ENCODE results near the gene OSBPL6.

OSBPL6 gene

DNA sequence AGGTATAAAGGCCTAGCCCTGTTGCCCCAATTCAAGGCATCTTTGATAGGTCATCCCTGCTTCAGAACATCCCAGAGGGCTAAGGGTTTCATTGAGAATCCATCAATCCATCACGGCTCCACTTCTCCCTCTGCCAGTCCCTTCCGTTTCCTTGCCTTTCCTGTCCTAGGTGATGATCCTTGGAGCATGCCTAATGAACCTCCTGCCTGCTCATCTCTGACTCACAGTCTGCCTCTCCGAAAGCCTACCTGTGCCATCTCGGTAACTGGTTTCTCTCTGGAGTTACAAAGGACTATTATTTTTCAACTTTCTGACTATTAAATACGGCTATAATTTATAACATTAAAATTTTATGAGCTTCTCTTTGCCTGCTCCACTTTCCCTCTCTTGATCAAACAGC, 36.7 kb upstream of the OSBPL6 start:
- no peak for DNase-seq (ENCODE audit: low read depth)
- no peak overlapping the region for H3K4me3 ChIP-seq (ENCODE audit: low read depth, low read length)
- no peak for TF ChIP-seq MAX (IDR thresholded peaks at IDR 0.05; ENCODE audit: low read depth, low read length)
- TF ChIP-seq MYC (IDR thresholded peaks at IDR 0.05; ENCODE audit: low read depth, low read length), result no peak
- TF ChIP-seq POLR2A (IDR thresholded peaks at IDR 0.05; ENCODE audit: extremely low read depth, insufficient read length), result no peak
- TF ChIP-seq, protein P1, sequence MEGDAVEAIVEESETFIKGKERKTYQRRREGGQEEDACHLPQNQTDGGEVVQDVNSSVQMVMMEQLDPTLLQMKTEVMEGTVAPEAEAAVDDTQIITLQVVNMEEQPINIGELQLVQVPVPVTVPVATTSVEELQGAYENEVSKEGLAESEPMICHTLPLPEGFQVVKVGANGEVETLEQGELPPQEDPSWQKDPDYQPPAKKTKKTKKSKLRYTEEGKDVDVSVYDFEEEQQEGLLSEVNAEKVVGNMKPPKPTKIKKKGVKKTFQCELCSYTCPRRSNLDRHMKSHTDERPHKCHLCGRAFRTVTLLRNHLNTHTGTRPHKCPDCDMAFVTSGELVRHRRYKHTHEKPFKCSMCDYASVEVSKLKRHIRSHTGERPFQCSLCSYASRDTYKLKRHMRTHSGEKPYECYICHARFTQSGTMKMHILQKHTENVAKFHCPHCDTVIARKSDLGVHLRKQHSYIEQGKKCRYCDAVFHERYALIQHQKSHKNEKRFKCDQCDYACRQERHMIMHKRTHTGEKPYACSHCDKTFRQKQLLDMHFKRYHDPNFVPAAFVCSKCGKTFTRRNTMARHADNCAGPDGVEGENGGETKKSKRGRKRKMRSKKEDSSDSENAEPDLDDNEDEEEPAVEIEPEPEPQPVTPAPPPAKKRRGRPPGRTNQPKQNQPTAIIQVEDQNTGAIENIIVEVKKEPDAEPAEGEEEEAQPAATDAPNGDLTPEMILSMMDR (IDR thresholded peaks at IDR 0.05; ENCODE audit: low read depth, low read length), result no peak

DNA sequence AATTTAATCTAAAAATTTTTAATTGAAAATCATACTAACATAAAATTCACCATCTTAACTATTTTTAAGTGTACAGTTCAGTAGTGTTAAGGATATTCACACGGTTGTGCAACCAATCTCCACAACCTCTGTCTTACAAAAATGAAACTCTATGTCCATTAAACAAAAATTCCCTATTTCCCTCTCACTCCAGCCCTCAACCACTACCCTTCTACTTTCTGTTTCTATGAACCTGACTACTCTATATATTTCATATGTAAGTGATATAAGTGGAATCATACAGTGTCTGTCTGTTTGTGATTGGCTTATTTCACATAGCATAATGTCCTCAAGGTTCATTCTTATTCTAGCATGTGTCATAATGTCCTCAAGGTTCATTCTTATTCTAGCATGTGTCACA, 34.3 kb upstream of the OSBPL6 start:
- no peak for DNase-seq (ENCODE audit: low read depth)
- TF ChIP-seq MYC (IDR thresholded peaks at IDR 0.05; ENCODE audit: low read depth, low read length) (no peak), POLR2A (IDR thresholded peaks at IDR 0.05; ENCODE audit: extremely low read depth, insufficient read length) (no peak), MAX (IDR thresholded peaks at IDR 0.05; ENCODE audit: low read depth, low read length) (no peak)
- TF ChIP-seq, protein P1 (IDR thresholded peaks at IDR 0.05; ENCODE audit: low read depth, low read length), result no peak

GRCh38 chr2:178160601-178161000, 33.7 kb upstream of the OSBPL6 start:
- H3K4me3 ChIP-seq (ENCODE audit: low read depth, low read length), result no peak overlapping the region
- DNase-seq (ENCODE audit: low read depth), result no peak
- TF ChIP-seq MAX (IDR thresholded peaks at IDR 0.05; ENCODE audit: low read depth, low read length) (no peak), POLR2A (IDR thresholded peaks at IDR 0.05; ENCODE audit: extremely low read depth, insufficient read length) (no peak), MYC (IDR thresholded peaks at IDR 0.05; ENCODE audit: low read depth, low read length) (no peak)
- TF ChIP-seq, protein P1 (IDR thresholded peaks at IDR 0.05; ENCODE audit: low read depth, low read length), result no peak

More for the DNA sequence above, 34.3 kb upstream of the OSBPL6 start:
- no peak overlapping the region for H3K4me3 ChIP-seq (ENCODE audit: low read depth, low read length)

DNA sequence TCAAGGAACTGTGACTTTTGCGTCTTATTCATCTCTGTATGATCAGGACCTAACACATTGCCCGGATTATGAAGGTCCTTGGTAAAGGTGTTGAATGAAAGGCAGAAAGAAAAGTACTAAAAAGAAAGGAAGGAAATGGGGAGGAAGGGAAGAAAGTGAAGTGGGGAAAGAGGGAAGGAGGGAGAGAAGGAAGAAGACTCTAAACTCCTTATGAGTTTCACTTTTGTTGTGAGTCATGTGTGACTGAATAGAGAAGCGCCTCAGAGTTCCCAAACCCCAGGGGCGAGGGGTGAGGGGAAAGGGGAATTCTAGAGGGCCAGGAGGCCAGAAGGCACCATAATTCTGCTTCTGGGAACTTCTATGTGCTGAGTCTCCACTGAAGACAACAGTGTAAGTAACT, 30.9 kb upstream of the OSBPL6 start:
- TF ChIP-seq MYC (IDR thresholded peaks at IDR 0.05; ENCODE audit: low read depth, low read length) (no peak), MAX (IDR thresholded peaks at IDR 0.05; ENCODE audit: low read depth, low read length) (no peak), POLR2A (IDR thresholded peaks at IDR 0.05; ENCODE audit: extremely low read depth, insufficient read length) (no peak)
- TF ChIP-seq, protein P1 (IDR thresholded peaks at IDR 0.05; ENCODE audit: low read depth, low read length), result no peak
- DNase-seq (ENCODE audit: low read depth), result no peak
- no peak overlapping the region for H3K4me3 ChIP-seq (ENCODE audit: low read depth, low read length)

- H3K4me3 ChIP-seq (ENCODE audit: low read depth, low read length), result no peak overlapping the region
- TF ChIP-seq MAX (IDR thresholded peaks at IDR 0.05; ENCODE audit: low read depth, low read length) (no peak), MYC (IDR thresholded peaks at IDR 0.05; ENCODE audit: low read depth, low read length) (no peak), POLR2A (IDR thresholded peaks at IDR 0.05; ENCODE audit: extremely low read depth, insufficient read length) (no peak)
- TF ChIP-seq, protein P1 (IDR thresholded peaks at IDR 0.05; ENCODE audit: low read depth, low read length), result no peak
- no peak for DNase-seq (ENCODE audit: low read depth)
Observed at GRCh38 chr2:178163911-178164310, 30.4 kb upstream of the OSBPL6 start.

- no peak overlapping the region for H3K4me3 ChIP-seq (ENCODE audit: low read depth, low read length)
- TF ChIP-seq, protein P1 (IDR thresholded peaks at IDR 0.05; ENCODE audit: low read depth, low read length), result no peak
- TF ChIP-seq MYC (IDR thresholded peaks at IDR 0.05; ENCODE audit: low read depth, low read length) (no peak), MAX (IDR thresholded peaks at IDR 0.05; ENCODE audit: low read depth, low read length) (no peak), POLR2A (IDR thresholded peaks at IDR 0.05; ENCODE audit: extremely low read depth, insufficient read length) (no peak)
- no peak for DNase-seq (ENCODE audit: low read depth)
Observed at GRCh38 chr2:178173657-178174056, 20.7 kb upstream of the OSBPL6 start.

All from NB4 (cell line).